Activated CD4-positive, alpha-beta memory T cell treated with anti-CD3 and anti-CD28 coated beads, Interleukin-2, amount 10 ng/mL, durations not matched to agents 7 days and 5 days (primary cell): ENCODE data around the gene PKN3. TPM values are rescaled to one million over a fixed set of nuclear protein-coding genes. Genes with fewer than 3 reads are reported as not detected.
"Not testable (repeated sequence)": the region's sequence is repeated elsewhere in the genome, so short reads cannot be mapped to it uniquely, and the experiment has no call there.

Source experiments
- CTCF ChIA-PET: fragments of 350-600 bp; sonication (Branson Sonifier 250); formaldehyde crosslinking; loops from one replicate; lab custom pipeline; 2021; ENCODE audit warnings: antibody characterized with exemption, inconsistent platforms; lab: Charles Lee
- POLR2A ChIA-PET: fragments of 350-600 bp; sonication (Branson Sonifier 250); formaldehyde crosslinking; loops from one replicate; lab custom pipeline; 2021; ENCODE audit warnings: antibody characterized with exemption; lab: Charles Lee
- DNase-seq: peaks from one replicate; pipeline ENCODE4 v3.0.0-alpha.2; 2020
- H3K27ac Mint-ChIP-seq: one replicate; pipeline ENCODE4 v1.8.0; 2021; ENCODE audit warnings: mild to moderate bottlenecking, mixed read lengths
- H3K27me3 Mint-ChIP-seq: one replicate; pipeline ENCODE4 v1.8.0; 2021; ENCODE audit warnings: mixed read lengths
- H3K36me3 Mint-ChIP-seq: one replicate; pipeline ENCODE4 v1.8.0; 2021; ENCODE audit warnings: low read depth, mixed read lengths
- H3K4me1 Mint-ChIP-seq: one replicate; pipeline ENCODE4 v1.8.0; 2021; ENCODE audit warnings: mixed read lengths
- H3K4me3 Mint-ChIP-seq: one replicate; pipeline ENCODE4 v1.8.0; 2021; ENCODE audit warnings: mild to moderate bottlenecking, mixed read lengths
- H3K9me3 Mint-ChIP-seq: one replicate; pipeline ENCODE4 v1.8.0; 2021; ENCODE audit warnings: mixed read lengths
- total RNA-seq, 2 experiments: library from RNA; stranded (reverse); gene quantifications; one replicate each; pipeline ENCODE4 v1.2.3, GENCODE V29; 2021

The PKN3 gene
- total RNA-seq, 2 experiments from 2014 or later, result 5.0 to 5.6 TPM

DNA sequence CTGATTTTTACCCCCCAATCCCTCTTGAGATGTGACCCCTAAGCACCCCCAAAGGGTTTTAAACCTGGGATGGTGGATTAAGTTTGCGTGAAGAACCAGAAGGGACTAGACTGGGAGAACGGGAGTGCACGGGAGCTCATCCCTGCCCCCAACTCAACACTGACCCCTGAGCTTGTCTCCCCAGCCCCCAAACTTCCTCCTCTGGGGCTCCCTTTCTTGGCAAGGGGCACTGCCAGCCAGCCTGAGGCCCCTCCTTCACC, 18.3 kb upstream of the PKN3 start:
- Mint-ChIP-seq H3K9me3 (no peaks in the 10 kb centered on the region), H3K4me3 (peak overlapping the region; percentile 95), H3K27me3 (no peaks in the 10 kb centered on the region), H3K27ac (peak overlapping the region; percentile 97), H3K36me3 (peaks cover 6% of the 10 kb centered on the region), H3K4me1 (peaks cover 54% of the 10 kb centered on the region)
- ChIA-PET POLR2A (interaction anchor here (0.8 to 4.0 kb wide), 20 partner anchors 8 to 314 kb away, joined by 3 to 27 read pairs (median 4); partner anchors contain the start of genes DYNC2I2, ENDOG, PKN3 and SPTAN1), CTCF (interaction anchor here (0.9 to 2.7 kb wide), 3 partner anchors 18 to 134 kb away, joined by 3 to 13 read pairs (median 3); partner anchors contain the start of genes ENDOG and PKN3)
- DNase-seq, result no peak

DNA sequence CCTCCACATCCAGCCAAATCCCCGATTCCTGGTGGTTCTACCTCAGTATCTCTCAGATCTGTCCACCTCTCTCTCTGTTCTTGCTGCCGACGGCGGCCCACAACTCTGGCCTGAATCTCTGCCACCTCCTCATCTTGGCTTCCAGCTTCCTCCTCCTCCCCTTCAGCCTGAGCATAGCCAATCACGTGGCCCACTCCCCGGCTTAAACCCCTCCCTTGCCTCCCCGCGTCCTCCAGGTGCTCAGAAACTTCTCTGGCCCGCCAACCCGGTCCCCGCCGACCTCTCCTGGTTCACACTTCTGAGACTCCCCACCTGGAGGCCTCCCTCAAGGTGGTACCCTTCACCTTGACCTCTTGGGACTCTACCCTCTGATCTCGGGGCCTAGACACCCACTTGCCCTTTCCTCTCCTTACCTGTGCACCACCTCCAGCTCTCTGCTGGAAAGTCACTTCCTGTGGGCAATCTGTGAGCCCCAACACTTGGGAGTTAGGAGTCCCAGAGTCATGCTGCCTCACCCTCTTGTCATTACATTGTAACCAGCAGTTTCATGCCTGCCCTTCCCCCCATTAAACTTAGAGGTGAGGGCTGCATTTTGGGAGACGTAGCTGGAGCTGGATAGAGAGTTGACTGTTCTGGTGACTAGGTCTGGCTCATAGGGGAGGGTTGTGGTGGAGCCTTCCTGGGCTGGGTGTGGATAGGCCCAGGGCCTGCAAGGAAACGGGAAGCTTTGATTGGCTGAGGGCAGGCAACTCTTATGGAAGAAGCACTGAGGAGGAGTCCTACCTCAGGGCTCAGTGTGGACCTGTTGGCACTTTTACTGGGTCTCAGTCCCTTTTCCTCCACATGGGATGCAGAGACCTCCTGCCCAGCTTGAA, 17.7 kb upstream of the PKN3 start:
- Mint-ChIP-seq H3K4me1 (peaks cover 54% of the 10 kb centered on the region), H3K36me3 (peaks cover 6% of the 10 kb centered on the region), H3K27ac (peak overlapping the region; percentile 97), H3K4me3 (peak overlapping the region; percentile 95), H3K9me3 (no peaks in the 10 kb centered on the region), H3K27me3 (no peaks in the 10 kb centered on the region)
- peak; percentile 84 for DNase-seq
- ChIA-PET CTCF (interaction anchor here (0.9 to 2.7 kb wide), 3 partner anchors 17 to 134 kb away, joined by 3 to 13 read pairs (median 3); partner anchors contain the start of genes ENDOG and PKN3), POLR2A (interaction anchor here (0.8 to 4.0 kb wide), 24 partner anchors 8 to 396 kb away, joined by 3 to 27 read pairs (median 4); partner anchors contain the start of genes DOLPP1, DYNC2I2, ENDOG and KYAT1)

DNA sequence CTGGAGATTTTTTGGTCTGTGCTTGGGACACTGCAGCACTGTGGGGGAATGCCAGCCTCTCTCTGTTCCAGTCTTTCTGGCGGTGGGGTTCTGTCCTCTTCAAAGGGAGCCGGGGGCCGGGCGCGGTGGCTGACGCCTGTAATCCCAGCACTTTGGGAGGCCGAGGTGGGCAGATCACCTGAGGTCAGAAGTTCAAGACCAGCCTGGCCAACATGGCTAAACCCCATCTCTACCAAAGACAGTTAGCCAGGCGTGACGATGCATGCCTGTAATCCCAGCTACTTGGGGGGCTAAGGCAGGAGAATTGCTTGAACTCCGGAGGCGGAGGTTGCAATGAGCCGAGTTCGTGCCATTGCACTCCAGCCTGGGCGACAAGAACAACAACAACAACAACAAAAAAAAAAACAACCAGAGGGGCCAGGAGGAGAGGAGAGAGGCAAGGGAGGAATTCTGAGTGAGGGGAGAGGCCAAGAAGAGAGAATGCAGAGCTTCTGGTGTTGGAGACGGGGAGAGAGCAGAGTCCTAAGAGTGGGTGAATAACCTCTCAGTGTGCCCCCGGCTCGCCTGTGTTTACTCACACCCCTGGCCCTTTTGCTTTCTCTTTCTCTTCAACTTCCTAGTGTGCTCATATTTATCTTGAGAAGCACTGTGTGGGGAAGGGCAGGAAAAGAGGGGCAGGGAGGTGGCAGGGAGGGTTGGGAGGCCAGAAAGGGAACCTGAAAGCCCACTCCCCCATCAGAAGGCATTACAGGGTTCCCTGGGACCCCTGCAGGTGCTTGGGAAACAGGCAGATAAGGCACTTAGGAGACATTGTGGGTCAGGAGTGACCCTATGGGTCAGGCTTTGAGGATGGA, 16.4 kb upstream of the PKN3 start:
- CTCF ChIA-PET, result interaction anchor here (0.6 to 2.7 kb wide), 6 partner anchors 12 to 1054 kb away, joined by 3 to 13 read pairs (median 3); partner anchors contain the start of genes ENDOG, PKN3 and TOR2A
- peaks cover 11% of the 10 kb centered on the region for H3K36me3 Mint-ChIP-seq
- POLR2A ChIA-PET, result interaction anchor here (0.7 to 4.0 kb wide), 10 partner anchors 8 to 395 kb away, joined by 3 to 27 read pairs (median 4); partner anchors contain the start of genes DOLPP1, SPTAN1, ZDHHC12 and ZER1
- peak overlapping the region; percentile 97 for H3K27ac Mint-ChIP-seq
- H3K4me3 Mint-ChIP-seq, result peak overlapping the region; percentile 95
- no peaks in the 10 kb centered on the region for H3K27me3 Mint-ChIP-seq
- H3K9me3 Mint-ChIP-seq, result no peaks in the 10 kb centered on the region
- DNase-seq, result peak; percentile 61
- peaks cover 56% of the 10 kb centered on the region for H3K4me1 Mint-ChIP-seq

DNA sequence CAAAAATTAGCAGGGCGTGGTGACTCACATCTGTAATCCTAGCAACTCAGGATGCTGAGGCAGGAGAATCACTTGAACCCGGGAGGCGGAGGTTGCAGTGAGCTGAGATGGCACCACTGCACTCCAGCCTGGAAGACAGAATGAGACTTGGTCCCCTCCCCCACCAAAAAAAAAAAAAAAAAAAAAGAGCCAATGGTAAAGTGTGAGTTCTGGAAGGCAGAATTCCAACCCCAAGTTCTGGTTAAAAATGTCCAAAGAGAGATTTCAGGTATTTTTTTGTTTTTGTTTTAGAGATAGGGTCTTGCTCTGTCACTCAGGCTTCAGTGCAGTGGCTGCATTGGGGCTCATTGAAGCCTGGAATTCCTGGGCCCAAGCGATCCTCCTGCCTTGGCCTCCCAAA, 14.8 kb upstream of the PKN3 start:
- H3K27ac Mint-ChIP-seq, result peak overlapping the region; percentile 97
- DNase-seq, result no peak
- CTCF ChIA-PET, result interaction anchor here (1.5 kb wide), 1 partner anchor 13 kb away, joined by 3 read pairs; no protein-coding TSS in a partner anchor
- no peaks in the 10 kb centered on the region for H3K27me3 Mint-ChIP-seq
- POLR2A ChIA-PET, result interaction anchor here (1.1 kb wide), 1 partner anchor 36 kb away, joined by 8 read pairs; the partner anchor contains the start of gene ZDHHC12
- no peaks in the 10 kb centered on the region for H3K9me3 Mint-ChIP-seq
- H3K4me3 Mint-ChIP-seq, result no peak overlapping the region
- peaks cover 64% of the 10 kb centered on the region for H3K4me1 Mint-ChIP-seq
- peaks cover 20% of the 10 kb centered on the region for H3K36me3 Mint-ChIP-seq

DNA sequence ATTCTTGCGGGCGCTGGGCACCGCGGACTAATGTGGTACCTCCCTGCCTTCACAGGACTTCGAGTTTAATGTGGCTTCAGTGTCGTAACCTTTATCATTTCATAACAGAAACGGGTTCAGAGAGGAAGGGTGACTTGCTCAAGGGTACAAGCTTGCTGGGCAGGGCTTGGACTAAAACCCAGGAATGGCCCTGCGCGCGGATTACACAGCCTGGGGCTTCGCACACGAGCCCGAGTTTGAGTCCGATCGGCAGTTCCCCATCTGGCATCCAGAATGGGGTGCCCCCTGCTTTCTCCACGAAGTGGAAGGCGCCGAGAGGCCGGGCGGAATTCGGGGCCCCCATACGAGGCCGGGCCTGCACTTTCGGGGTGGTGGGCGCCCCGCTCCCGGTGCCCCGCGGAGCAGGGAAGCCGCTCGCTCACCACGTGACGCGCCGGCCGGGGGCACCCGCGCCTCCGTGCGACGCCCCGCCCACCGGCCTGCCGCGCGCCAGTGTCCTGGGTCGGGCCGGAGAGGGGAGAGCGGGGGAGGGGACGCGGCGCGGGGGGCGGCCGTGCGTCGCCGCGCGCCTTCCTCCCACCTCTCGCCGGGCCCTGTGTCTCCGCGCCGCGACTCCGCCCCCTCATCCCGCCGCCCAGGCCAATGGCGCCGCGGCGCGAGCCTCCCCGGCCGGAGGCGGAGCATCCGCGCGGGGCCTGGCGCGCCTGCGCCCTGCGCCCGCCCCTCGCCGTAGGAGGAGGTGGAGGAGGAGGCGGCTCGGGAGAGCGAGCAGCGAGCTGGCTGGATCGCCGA, 13.6 kb upstream of the PKN3 start, which contains the start of gene SET:
Gene SET, plus strand, starts transcription at position 722 of the 792 bp plus-strand sequence. CDS start 361 bp downstream, outside the sequence.
- Mint-ChIP-seq H3K9me3 (no peaks in the 10 kb centered on the region), H3K36me3 (peaks cover 33% of the 10 kb centered on the region), H3K4me1 (peaks cover 64% of the 10 kb centered on the region), H3K27me3 (no peaks in the 10 kb centered on the region), H3K27ac (peak within 1 kb of the TSS; percentile 92), H3K4me3 (peak within 1 kb of the TSS; percentile 98)
- ChIA-PET POLR2A (interaction anchor here (0.7 to 4.6 kb wide), 14 partner anchors 8 to 310 kb away, joined by 3 to 24 read pairs (median 5); partner anchors contain the start of genes ENDOG, PKN3, SPTAN1 and ZDHHC12), CTCF (interaction anchor here (2.2 kb wide), 1 partner anchor 14 kb away, joined by 6 read pairs; the partner anchor contains the start of gene PKN3)
- peak; percentile 95 for DNase-seq

DNA sequence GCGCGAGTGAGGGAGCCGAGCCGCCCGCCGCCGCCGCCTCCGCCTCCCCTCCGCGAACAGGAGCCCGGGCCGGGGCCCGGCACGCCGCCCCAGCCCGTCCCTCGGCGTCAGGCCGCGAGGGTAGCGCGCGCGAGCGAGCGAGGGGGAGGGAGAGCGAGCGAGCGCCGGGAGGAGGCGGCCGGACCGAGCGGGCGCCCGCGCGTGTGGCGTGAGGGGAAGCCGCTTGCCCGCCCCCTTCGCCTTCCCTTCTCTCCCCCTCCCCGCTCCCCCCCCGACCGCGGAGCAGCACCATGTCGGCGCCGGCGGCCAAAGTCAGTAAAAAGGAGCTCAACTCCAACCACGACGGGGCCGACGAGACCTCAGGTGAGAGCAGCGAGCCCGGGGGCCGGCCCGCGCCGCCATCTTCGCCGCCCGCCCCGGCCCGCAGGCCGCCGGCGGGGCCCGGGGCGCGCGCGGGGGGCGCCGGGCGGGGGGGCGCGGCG, 13.0 kb upstream of the PKN3 start:
- Mint-ChIP-seq H3K36me3 (peaks cover 36% of the 10 kb centered on the region), H3K9me3 (no peaks in the 10 kb centered on the region), H3K4me3 (peak overlapping the region; percentile 55), H3K27ac (peak overlapping the region; percentile 57), H3K27me3 (no peaks in the 10 kb centered on the region), H3K4me1 (peaks cover 64% of the 10 kb centered on the region)
- ChIA-PET POLR2A (interaction anchor here (0.7 to 4.6 kb wide), 15 partner anchors 8 to 310 kb away, joined by 3 to 24 read pairs (median 5); partner anchors contain the start of genes ENDOG, ODF2, PKN3 and SPTAN1), CTCF (interaction anchor here (2.2 kb wide), 1 partner anchor 13 kb away, joined by 6 read pairs; the partner anchor contains the start of gene PKN3)
- no peak for DNase-seq

DNA sequence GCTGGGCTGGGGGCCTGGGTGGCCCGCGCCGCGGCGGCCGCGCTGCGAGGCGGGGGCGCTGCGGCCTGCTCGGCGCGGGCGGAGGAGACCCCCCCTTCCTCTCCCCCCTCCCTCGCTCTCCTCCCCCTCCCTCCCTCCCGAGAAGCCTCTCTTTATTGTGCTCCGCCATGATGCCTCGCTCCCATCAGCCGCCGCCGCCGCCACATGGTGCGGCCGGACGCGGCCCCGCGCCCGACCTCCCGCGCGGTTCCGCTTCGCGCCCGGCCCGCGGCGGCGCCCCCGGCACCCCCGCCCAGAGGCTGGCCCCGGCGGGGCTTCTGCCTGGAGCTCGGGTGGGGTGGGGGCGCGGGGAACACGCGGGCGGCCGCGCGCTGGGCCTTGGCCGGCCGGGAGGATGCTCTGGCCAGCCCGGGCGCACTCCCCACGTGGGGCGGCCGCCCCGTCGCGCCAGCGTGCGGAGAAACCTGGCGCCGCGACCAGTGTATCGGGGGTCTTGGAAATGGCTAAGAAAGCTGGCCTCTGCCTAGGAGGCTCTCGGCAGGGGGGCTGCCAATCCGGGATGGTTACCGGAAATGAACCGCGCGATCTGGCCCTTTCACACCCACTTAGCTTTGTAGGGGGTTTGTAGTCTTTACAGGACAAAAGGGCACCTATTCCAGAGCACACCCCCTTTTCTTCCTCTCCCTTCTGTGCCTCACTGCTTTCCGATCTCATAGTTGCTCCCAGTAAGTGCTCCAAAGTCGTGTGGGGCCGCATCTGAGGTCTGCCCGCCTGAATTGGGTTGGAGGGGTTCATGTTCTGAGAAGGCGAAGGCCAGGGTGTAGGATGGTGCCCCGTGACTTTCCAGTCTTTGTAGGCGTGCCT, 12.3 kb upstream of the PKN3 start:
- no peaks in the 10 kb centered on the region for H3K27me3 Mint-ChIP-seq
- H3K4me1 Mint-ChIP-seq, result peaks cover 57% of the 10 kb centered on the region
- peaks cover 43% of the 10 kb centered on the region for H3K36me3 Mint-ChIP-seq
- ChIA-PET POLR2A (interaction anchor here (0.6 to 4.6 kb wide), 22 partner anchors 7 to 309 kb away, joined by 3 to 24 read pairs (median 4); partner anchors contain the start of genes DOLK, DYNC2I2, ENDOG and NUP188), CTCF (interaction anchor here (2.2 kb wide), 1 partner anchor 12 kb away, joined by 6 read pairs; the partner anchor contains the start of gene PKN3)
- peak; percentile 58 for DNase-seq
- peak overlapping the region; percentile 98 for H3K4me3 Mint-ChIP-seq
- H3K27ac Mint-ChIP-seq, result peak overlapping the region; percentile 92
- no peaks in the 10 kb centered on the region for H3K9me3 Mint-ChIP-seq

DNA sequence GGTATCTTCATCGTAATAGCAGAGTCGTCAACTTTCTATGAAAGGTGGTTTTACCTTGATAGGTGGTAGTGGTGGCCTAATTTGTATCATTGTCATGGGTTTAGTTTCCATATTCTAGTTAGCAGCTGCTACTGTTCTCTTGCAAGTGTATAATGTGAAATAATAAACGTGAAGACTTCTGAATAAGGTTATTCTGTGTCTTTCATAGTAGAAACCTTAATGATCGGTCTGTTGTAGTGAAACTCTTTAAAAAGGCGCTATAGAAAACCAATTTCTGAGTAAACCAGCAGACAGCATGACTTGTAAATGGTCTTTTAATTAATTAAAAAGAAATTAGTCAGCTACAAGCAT, 11.6 kb upstream of the PKN3 start:
- DNase-seq, result no peak
- ChIA-PET CTCF (interaction anchor here (2.2 kb wide), 1 partner anchor 12 kb away, joined by 6 read pairs; the partner anchor contains the start of gene PKN3), POLR2A (interaction anchor here (0.6 to 4.6 kb wide), 16 partner anchors 9 to 257 kb away, joined by 3 to 24 read pairs (median 4); partner anchors contain the start of genes DOLK, DYNC2I2, NUP188 and ODF2)
- peak overlapping the region; percentile 92 for H3K27ac Mint-ChIP-seq
- H3K36me3 Mint-ChIP-seq, result peaks cover 48% of the 10 kb centered on the region
- no peaks in the 10 kb centered on the region for H3K27me3 Mint-ChIP-seq
- H3K9me3 Mint-ChIP-seq, result no peaks in the 10 kb centered on the region
- peaks cover 51% of the 10 kb centered on the region for H3K4me1 Mint-ChIP-seq
- peak overlapping the region; percentile 98 for H3K4me3 Mint-ChIP-seq

DNA sequence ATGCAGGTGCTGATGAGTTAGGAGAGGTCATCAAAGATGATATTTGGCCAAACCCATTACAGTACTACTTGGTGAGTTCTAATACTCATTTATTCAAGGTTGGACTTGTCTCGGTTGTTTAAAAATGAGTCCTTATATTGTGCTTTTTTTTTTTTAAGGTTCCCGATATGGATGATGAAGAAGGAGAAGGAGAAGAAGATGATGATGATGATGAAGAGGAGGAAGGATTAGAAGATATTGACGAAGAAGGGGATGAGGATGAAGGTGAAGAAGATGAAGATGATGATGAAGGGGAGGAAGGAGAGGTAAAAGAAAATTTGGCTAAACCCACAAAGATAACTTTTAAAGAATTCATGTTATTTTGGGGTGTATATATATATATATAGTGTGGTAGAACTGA, 8.6 kb upstream of the PKN3 start:
- not testable (repeated sequence) for H3K9me3 Mint-ChIP-seq, DNase-seq, H3K4me3 Mint-ChIP-seq, H3K27ac Mint-ChIP-seq, H3K27me3 Mint-ChIP-seq
- Mint-ChIP-seq H3K36me3 (peaks cover 64% of the 10 kb centered on the region), H3K4me1 (peaks cover 23% of the 10 kb centered on the region)
- CTCF ChIA-PET, result interaction anchor here (0.6 to 3.2 kb wide), 3 partner anchors 8 to 36 kb away, joined by 3 to 17 read pairs (median 4); partner anchors contain the start of gene PKN3
- POLR2A ChIA-PET, result interaction anchor here (1.4 to 2.0 kb wide), 2 partner anchors 9 to 12 kb away, joined by 3 to 5 read pairs; no protein-coding TSS in a partner anchor

DNA sequence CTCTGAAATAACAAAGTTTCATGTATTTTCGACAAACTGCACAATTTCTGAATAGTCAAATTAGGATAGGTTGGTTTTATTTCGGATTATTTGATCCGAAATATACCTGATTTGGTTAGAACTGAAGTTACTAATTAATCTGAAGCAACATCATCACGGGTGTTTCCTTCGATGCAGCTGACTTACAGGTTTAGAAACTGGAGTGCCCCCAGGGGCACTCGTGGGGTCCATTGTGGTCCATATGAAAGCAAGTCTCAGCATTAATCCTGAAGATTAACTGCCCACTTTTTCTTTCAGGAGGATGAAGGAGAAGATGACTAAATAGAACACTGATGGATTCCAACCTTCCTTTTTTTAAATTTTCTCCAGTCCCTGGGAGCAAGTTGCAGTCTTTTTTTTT, 8.0 kb upstream of the PKN3 start:
- Mint-ChIP-seq H3K27me3 (no peaks in the 10 kb centered on the region), H3K4me3 (no peak overlapping the region), H3K4me1 (peaks cover 23% of the 10 kb centered on the region), H3K9me3 (no peaks in the 10 kb centered on the region), H3K27ac (no peak overlapping the region), H3K36me3 (peaks cover 64% of the 10 kb centered on the region)
- no peak for DNase-seq
- ChIA-PET POLR2A (interaction anchor here (1.4 to 2.0 kb wide), 2 partner anchors 9 to 11 kb away, joined by 3 to 5 read pairs; no protein-coding TSS in a partner anchor), CTCF (interaction anchor here (0.6 to 3.2 kb wide), 2 partner anchors 8 to 33 kb away, joined by 3 to 17 read pairs; partner anchors contain the start of gene PKN3)
